ENCODE results near the gene ACOT7. TPM values are rescaled to one million over a fixed set of nuclear protein-coding genes. Genes with fewer than 3 reads are reported as not detected.
"Not testable (repeated sequence)": the region's sequence is repeated elsewhere in the genome, so short reads cannot be mapped to it uniquely, and the experiment has no call there.

ACOT7 gene
- total and polyA plus RNA-seq, 11 donors: 5.7 to 38.9 (median 12.6) TPM

DNA sequence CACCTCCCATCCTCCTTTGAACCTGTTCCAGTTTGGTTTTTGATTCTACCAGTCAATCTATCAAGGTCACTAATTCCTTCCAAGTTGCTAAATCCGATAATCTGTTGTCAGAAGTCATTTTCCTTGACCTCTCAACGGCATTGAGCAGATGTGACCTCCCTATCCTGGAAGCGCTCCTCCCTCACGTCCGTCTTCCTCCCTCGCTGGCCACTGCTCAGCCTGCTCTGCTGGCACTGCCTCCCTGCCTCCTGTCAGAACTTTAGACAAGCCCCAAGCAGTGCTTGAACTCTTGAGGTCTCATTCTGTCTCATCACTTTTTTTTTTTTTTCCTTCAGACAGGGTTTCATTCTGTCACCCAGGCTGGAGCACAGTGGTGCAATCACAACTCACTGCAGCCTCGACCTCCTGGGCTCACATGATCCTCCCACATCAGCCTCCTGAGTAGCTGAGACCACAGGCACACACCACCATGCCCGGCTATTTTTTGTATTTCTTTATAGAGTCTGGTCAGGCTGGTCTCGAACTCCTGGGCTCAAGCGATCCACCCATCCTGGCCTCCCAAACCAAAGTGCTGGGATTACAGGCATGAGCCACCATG, 4.4 kb upstream of the ACOT7 start:
- peaks cover 0 to 7% (median 5%) of the 10 kb centered on the region in 12 donors for H3K4me1 ChIP-seq
- TF ChIP-seq, protein P1, sequence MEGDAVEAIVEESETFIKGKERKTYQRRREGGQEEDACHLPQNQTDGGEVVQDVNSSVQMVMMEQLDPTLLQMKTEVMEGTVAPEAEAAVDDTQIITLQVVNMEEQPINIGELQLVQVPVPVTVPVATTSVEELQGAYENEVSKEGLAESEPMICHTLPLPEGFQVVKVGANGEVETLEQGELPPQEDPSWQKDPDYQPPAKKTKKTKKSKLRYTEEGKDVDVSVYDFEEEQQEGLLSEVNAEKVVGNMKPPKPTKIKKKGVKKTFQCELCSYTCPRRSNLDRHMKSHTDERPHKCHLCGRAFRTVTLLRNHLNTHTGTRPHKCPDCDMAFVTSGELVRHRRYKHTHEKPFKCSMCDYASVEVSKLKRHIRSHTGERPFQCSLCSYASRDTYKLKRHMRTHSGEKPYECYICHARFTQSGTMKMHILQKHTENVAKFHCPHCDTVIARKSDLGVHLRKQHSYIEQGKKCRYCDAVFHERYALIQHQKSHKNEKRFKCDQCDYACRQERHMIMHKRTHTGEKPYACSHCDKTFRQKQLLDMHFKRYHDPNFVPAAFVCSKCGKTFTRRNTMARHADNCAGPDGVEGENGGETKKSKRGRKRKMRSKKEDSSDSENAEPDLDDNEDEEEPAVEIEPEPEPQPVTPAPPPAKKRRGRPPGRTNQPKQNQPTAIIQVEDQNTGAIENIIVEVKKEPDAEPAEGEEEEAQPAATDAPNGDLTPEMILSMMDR (IDR thresholded peaks at IDR 0.05): no peak
- no peak for TF ChIP-seq POLR2A (IDR thresholded peaks at IDR 0.05)
- intact Hi-C loops (cut with DNase I): no loop called here
- H3K27ac ChIP-seq: no peak overlapping the region
- H3K27me3 ChIP-seq: peaks cover 0 to 11% (median 0%) of the 10 kb centered on the region in 9 donors
- no peaks in the 10 kb centered on the region for H3K36me3 ChIP-seq
- peak in 1 of 5 donors; percentile 4 for DNase-seq
- no peaks in the 10 kb centered on the region for H3K9me3 ChIP-seq
- H3K4me3 ChIP-seq: no peak overlapping the region
- 59 to 68% (median 66%) methylated on average over 10 of the region's 10 CpGs for WGBS, 4 donors
- ATAC-seq: no peak

DNA sequence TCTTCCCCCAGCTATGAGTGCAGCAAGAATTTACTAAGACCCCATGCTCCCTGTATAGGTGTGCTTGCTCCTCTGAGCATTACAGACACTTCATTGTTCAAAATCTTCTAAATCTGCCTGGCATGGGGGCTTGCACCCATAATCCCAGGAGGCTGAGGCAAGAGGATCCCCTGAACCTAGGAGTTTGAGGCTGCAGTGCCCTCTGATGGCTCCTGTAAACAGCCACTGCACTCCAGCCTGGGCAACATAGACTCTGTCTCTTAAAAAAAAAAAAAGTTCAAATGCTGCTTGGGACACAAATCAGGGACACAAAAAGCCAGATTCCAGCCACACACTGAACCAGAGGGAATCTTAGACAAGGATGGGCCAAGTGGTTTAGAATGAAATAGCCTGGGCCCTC, 3.4 kb upstream of the ACOT7 start:
- TF ChIP-seq, protein P1 (IDR thresholded peaks at IDR 0.05): no peak
- TF ChIP-seq POLR2A (IDR thresholded peaks at IDR 0.05): no peak
- intact Hi-C loops (cut with DNase I): no loop called here

DNA sequence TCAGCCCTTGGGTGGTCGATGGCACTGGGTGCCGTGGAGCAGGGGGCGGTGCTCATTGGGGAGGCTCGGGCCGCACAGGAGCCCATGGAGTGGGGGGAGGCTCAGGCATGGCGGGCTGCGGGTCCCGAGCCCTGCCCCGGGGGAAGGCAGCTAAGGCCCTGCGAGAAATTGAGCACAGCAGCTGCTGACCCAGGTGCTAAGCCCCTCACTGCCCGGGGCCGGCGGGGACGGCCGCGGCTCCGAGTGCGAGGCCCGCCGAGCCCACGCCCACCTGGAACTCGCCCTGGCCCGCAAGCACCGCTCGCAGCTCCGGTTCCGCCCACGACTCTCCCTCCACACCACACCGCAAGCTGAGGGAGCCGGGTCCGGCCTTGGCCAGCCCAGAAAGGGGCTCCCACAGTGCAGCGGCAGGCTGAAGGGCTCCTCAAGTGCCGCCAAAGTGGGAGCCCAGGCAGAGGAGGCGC, 2.2 kb upstream of the ACOT7 start:
- 95 to 100% (median 97%) methylated on average over 1 to 34 of the region's 34 CpGs for WGBS, 4 donors
- intact Hi-C loops (cut with DNase I); H3K4me3 ChIP-seq: not testable (repeated sequence)

More for the DNA sequence above, 3.4 kb upstream of the ACOT7 start:
- no peak overlapping the region for H3K4me3 ChIP-seq
- H3K36me3 ChIP-seq: no peaks in the 10 kb centered on the region
- peak in 1 of 5 donors; percentile 4 for DNase-seq
- peaks cover 0 to 2% (median 0%) of the 10 kb centered on the region in 9 donors for H3K27me3 ChIP-seq
- no peak overlapping the region for H3K27ac ChIP-seq
- ATAC-seq: no peak
- H3K9me3 ChIP-seq: no peaks in the 10 kb centered on the region
- H3K4me1 ChIP-seq: peaks cover 0 to 16% (median 13%) of the 10 kb centered on the region in 12 donors

DNA sequence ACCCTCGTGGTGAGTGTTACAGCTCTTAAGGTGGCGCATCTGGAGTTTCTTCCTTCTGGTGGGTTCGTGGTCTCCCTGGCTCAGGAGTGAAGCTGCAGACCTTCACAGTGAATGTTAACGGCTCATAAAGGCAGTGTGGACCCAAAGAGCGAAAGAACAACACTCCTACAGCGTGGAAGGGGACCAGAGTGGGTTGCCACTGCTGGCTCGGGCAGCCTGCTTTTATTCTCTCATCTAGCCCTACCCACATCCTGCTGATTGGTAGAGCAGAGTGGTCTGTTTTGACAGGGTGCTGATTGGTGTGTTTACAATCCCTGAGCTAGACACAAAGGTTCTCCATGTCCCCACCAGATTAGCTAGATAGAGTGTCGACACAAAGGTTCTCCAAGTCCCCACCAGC, 1.6 kb upstream of the ACOT7 start:
- H3K4me3 ChIP-seq; ATAC-seq; H3K9me3 ChIP-seq; H3K27ac ChIP-seq; H3K27me3 ChIP-seq; intact Hi-C loops (cut with DNase I); H3K36me3 ChIP-seq; DNase-seq: not testable (repeated sequence)
- H3K4me1 ChIP-seq: peaks cover 0 to 18% (median 13%) of the 10 kb centered on the region in 12 donors
- WGBS, 4 donors: 92 to 95% (median 94%) methylated on average over 8 of the region's 8 CpGs

More for the DNA sequence above, 2.2 kb upstream of the ACOT7 start:
- H3K4me1 ChIP-seq: peaks cover 0 to 18% (median 13%) of the 10 kb centered on the region in 12 donors
- not testable (repeated sequence) for H3K9me3 ChIP-seq, H3K27ac ChIP-seq, H3K27me3 ChIP-seq, H3K36me3 ChIP-seq, ATAC-seq
- peak in 1 of 5 donors; percentile 56 for DNase-seq

DNA sequence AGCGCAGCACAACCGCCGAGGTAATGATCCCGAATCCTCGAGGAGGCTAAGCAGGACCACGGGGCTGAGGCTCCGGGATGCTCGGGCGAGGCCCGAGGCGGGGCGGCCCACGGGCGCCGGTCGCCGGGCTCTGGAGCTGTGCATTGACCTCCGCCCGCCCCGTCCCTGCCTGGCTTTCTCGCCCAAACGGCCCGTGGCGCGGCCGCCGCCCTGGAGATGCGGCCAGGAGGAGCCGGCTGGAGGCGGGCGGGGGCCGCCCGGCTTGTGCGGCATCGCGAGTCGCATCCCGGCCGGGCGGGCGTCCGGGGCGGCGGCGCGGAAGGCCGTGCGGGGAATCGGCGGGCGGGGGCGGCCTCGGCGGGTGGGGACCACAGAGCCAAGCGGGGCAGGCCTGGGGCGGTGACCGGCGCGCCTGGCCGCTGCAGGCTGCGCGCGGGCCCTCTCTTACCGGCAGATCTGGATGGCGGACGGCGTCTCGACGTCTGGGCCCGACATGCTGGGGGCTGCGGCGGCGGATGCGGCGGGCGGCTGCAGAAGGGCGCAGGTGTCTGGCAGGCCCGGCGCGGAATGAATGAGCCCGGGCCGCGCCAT, 663 bp downstream of the ACOT7 start:
- intact Hi-C loops (cut with DNase I): loop anchor here in 1 of 10 donors (5.0 kb wide), 1 partner anchor 36 kb away; no protein-coding TSS in a partner anchor
- Histone ChIP-seq H3K27me3 (no peaks in the 10 kb centered on the region), H3K9me3 (no peaks in the 10 kb centered on the region), H3K4me3 (peak overlapping the region; percentile 20 to 83 (median 72)), H3K4me1 (peaks cover 0 to 18% (median 13%) of the 10 kb centered on the region in 12 donors), H3K27ac (peak overlapping the region; percentile 88 to 99 (median 98)), H3K36me3 (no peaks in the 10 kb centered on the region)
- DNase-seq (peak in 2 of 5 donors; percentile 33 to 38), ATAC-seq (peak in 2 of 4 donors; percentile 19 to 21)
- no peak for TF ChIP-seq POLR2A (IDR thresholded peaks at IDR 0.05)
- TF ChIP-seq, protein P1 (IDR thresholded peaks at IDR 0.05): no peak
- WGBS, 4 donors: 1 to 5% (median 1%) methylated on average over 19 to 83 of the region's 83 CpGs
